HCT116 (cell line): ENCODE results near the gene PRPS1L1.

ENCODE experiments used
- CEBPB ChIP-seq: IDR thresholded peaks from 2 replicates; pipeline ENCODE4 v1.6.1; 2012; ENCODE audit warnings: low read depth
- CTCF ChIP-seq, 3 experiments: fragments of 200-600 bp in 1 of 3; sonication (generic) in 1 of 3; IDR thresholded peaks in 2 of 3; conservative IDR thresholded peaks in 1 of 3; 2 replicates each; pipeline ENCODE4 v1.5.1; 2012 to 2017; ENCODE audit warnings: low read depth in 2 of 3, low read length in 2 of 3, antibody characterized with exemption in 1 of 3, borderline replicate concordance in 1 of 3, control low read depth in 1 of 3, mild to moderate bottlenecking in 1 of 3, mixed read lengths in 1 of 3, mixed run types in 1 of 3, moderate library complexity in 1 of 3; ENCODE audit not compliant: insufficient read depth in 1 of 3
- ELF1 ChIP-seq: IDR thresholded peaks from 2 replicates; pipeline ENCODE4 v1.6.1; 2012; ENCODE audit warnings: low read depth, borderline replicate concordance
- EZH2 ChIP-seq: fragments of 200-600 bp; sonication (generic); IDR thresholded peaks from 2 replicates; pipeline ENCODE4 v1.6.1; 2017; ENCODE audit warnings: antibody characterized with exemption, mixed run types
- EZH2phosphoT487 ChIP-seq: fragments of 200-600 bp; IDR thresholded peaks from 2 replicates; pipeline ENCODE4 v1.6.1; 2018; ENCODE audit warnings: antibody characterized with exemption, borderline replicate concordance
- POLR2A ChIP-seq: IDR thresholded peaks from 2 replicates; pipeline ENCODE4 v1.7.0; 2011; ENCODE audit warnings: borderline replicate concordance; ENCODE audit not compliant: insufficient read depth, insufficient read length; ENCODE audit errors: extremely low read depth
- POLR2AphosphoS5 ChIP-seq: IDR thresholded peaks from 2 replicates; pipeline ENCODE4 v1.6.1; 2011; ENCODE audit warnings: mild to moderate bottlenecking, low read depth, low read length, moderate library complexity
- RAD21 ChIP-seq: IDR thresholded peaks from 2 replicates; pipeline ENCODE4 v1.6.1; 2012; ENCODE audit warnings: low read depth, mild to moderate bottlenecking
- REST ChIP-seq: IDR thresholded peaks from 2 replicates; pipeline ENCODE4 v1.6.1; 2012; ENCODE audit warnings: low read depth
- SP1 ChIP-seq: IDR thresholded peaks from 2 replicates; pipeline ENCODE4 v1.6.1; 2012; ENCODE audit warnings: low read depth
- YY1 ChIP-seq: IDR thresholded peaks from 2 replicates; pipeline ENCODE4 v1.6.1; 2011; ENCODE audit warnings: low read length, low read depth, moderate library complexity, mild to moderate bottlenecking; ENCODE audit not compliant: insufficient replicate concordance; ENCODE audit errors: extremely low read depth
- ZFX ChIP-seq: fragments of 450-650 bp; IDR thresholded peaks from 2 replicates; pipeline ENCODE4 v1.6.1; 2017
- ZNF274 ChIP-seq: fragments of 200-500 bp; sonication (Bioruptor generic); IDR thresholded peaks from 2 replicates; pipeline ENCODE4 v1.6.1; 2014; ENCODE audit warnings: mild to moderate bottlenecking, low read depth, low read length, inconsistent platforms

GRCh38 chr7:18049262-18049661 is 21.6 kb upstream of the PRPS1L1 start:
- TF ChIP-seq CTCF (IDR thresholded peaks at IDR 0.05 in 2 of 3, conservative IDR thresholded peaks at IDR 0.05 in 1 of 3; ENCODE audit: borderline replicate concordance in 1 of 3, insufficient read depth in 1 of 3, low read depth in 2 of 3, low read length in 2 of 3) (no peak), ELF1 (no peak), POLR2AphosphoS5 (no peak), POLR2A (no peak), REST (no peak), RAD21 (no peak), CEBPB (no peak), EZH2 (no peak), EZH2phosphoT487 (no peak), YY1 (no peak), SP1 (no peak), ZFX (no peak), ZNF274 (no peak)
